GM19468 (cell line): ENCODE data around the gene ITPKB.
"Not testable (repeated sequence)": the region's sequence is repeated elsewhere in the genome, so short reads cannot be mapped to it uniquely, and the experiment has no call there.

Source experiments
- ATAC-seq: cut with Tn5 transposase; IDR thresholded peaks from one replicate; pipeline ENCODE4 v1.9.1; 2021; ENCODE audit warnings: mild to moderate bottlenecking, moderate library complexity, moderate number of reproducible peaks; ENCODE audit not compliant: unreplicated experiment; ENCODE audit errors: extremely low read depth

ITPKB gene

GRCh38 chr1:226608699-226609505 is 130.2 kb downstream of the ITPKB start:
- no peak for ATAC-seq

DNA sequence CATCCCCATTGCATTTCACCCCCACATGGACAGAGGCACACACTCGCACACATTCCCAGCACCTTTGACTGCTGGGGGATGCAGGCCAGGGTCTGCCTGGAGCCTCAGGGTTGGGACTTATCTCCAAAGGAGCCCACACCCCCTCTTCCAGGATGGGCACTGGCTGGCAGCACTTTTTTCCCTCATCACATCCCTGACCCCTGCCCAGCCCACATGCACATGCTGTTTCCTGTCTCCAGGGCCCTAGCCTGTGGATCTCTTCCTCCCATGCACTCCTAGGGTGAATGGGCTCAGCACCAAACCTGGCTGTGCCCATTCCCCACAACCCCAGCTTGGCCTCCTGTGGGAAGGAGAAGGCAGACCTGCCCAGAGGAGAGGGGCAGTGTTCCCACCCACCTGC is 131.3 kb downstream of the ITPKB start:
- no peak for ATAC-seq

- no peak for ATAC-seq
Observed at GRCh38 chr1:226607268-226607660, 131.8 kb downstream of the ITPKB start.

- no peak for ATAC-seq
Observed at GRCh38 chr1:226606311-226607267, 132.5 kb downstream of the ITPKB start.

DNA sequence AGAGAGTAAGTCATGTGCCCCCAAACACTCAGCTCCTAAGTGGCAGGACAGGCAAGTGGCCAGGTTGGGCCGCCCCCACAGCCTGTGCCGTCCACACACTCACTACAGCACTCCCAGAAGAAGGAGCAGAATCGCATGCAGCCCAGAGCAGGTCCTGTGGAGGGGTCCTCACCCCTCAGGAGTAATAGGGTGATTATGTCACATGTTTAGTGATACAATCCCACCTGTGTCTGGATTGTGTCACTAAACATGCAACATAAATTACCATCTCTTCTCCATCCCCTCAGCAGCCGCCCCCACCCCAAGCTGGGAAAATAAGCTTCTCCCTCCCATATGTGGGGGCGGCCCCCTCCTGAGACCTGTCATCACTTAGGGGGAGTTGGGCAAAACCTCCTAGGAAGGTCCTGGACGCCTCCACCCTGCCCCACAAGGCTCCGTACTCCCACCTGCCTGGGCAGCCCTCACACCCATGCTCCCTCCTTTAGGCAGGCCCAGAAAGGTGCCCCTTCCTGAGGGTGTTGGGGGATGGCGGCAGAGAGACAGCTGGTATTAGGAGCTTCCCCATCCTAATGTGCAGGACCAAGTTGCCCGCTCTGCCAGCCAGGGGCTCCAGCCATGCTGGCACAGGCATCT is 133.6 kb downstream of the ITPKB start:
- ATAC-seq: no peak

GRCh38 chr1:226604560-226605317 is 134.3 kb downstream of the ITPKB start:
- ATAC-seq: no peak

- ATAC-seq: no peak
Observed at GRCh38 chr1:226603858-226604559, 135.1 kb downstream of the ITPKB start.

GRCh38 chr1:226603022-226603857 is 135.8 kb downstream of the ITPKB start:
- no peak for ATAC-seq

GRCh38 chr1:226602186-226603021 is 136.7 kb downstream of the ITPKB start:
- ATAC-seq: no peak

GRCh38 chr1:226601456-226601855 is 137.6 kb downstream of the ITPKB start:
- no peak for ATAC-seq

GRCh38 chr1:226600254-226600653 is 138.8 kb downstream of the ITPKB start:
- ATAC-seq: no peak

DNA sequence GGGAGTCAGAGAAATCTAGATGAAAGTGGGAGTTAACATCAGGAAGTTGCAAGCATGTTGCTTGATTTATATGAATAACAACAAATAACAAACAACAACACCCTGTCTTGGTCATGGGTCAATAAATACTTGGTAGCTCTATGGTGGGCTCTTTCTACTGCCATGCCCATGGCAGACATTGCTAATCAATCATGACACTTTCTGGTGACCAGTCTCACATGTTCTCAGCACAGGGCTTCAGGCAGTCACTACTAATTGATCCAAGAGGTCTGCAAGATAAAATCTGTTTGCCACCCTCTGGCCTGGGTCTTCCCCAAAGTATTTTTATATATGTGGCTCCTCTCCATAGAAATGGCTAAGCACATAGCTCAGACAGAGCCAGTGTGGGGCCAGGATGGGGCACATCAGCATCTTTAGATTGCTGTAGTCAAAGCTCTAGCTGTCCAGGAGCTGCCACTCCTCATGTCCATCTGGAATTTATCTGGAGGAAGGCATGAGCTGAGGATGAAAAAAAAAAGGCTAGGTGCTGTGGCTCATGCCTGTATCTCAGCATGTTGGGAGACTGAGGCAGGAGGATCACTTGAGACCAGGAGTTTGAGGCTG is 139.3 kb downstream of the ITPKB start:
- ATAC-seq: no peak

DNA sequence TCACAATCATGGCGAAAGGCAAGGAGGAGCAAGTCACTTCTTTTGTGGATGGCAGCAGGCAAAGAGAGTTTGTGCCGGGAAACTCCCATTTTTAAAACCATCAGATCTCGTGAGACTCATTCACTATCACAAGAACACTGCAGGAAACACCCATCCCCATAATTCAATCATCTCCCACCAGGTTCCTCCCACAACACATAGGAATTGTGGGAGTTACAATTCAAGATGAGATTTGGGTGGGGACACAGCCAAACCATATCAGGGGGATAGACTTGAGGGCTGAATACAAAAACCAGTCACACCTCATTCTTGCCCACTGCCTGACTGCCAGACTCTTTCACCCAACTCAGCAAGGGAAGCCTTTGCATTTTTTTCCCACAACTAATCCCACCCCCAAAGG is 140.1 kb downstream of the ITPKB start:
- not testable (repeated sequence) for ATAC-seq

DNA sequence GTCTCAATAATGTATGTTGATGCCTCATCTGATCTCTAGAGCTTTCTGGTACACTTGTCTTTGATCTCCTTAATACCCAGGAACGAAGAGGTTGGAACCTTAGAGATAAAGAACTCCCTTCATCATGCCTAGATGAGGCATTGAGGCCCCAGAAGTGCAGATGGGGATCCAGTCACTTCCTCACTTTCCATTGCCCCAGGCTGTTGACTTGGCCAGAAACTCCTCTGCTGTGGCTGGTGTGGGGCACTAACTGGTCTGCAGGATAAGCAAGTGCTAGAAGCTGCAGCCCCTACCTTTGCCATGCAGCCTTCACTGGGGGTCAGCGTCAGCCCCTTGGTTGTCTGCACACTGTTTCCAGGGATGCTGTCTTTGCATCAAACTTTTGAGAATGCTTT is 140.6 kb downstream of the ITPKB start:
- no peak for ATAC-seq

- no peak for ATAC-seq
Observed at GRCh38 chr1:226597616-226598454, 141.2 kb downstream of the ITPKB start.

GRCh38 chr1:226596531-226597165 is 142.4 kb downstream of the ITPKB start:
- no peak for ATAC-seq
